Caco-2 (cell line): Measurements from ENCODE around the gene KCNJ12. TPM values are rescaled to one million over a fixed set of nuclear protein-coding genes. Genes with fewer than 3 reads are reported as not detected.
"Not testable (repeated sequence)": the region's sequence is repeated elsewhere in the genome, so short reads cannot be mapped to it uniquely, and the experiment has no call there.

ENCODE experiments used
- BruUV-seq: library from RNA; stranded (reverse); fragments of 400-500 nt; replicated peaks from 2 replicates; lab custom pipeline; 2021; lab: Mats Ljungman, UMichigan
- CTCF ChIA-PET: fragments of 300-600 bp; sonication (Branson Sonifier 250); formaldehyde crosslinking; loops from one replicate; lab custom pipeline; 2022; ENCODE audit warnings: antibody characterized with exemption; lab: Charles Lee
- POLR2A ChIA-PET: fragments of 300-600 bp; sonication (Branson Sonifier 250); formaldehyde crosslinking; loops from one replicate; lab custom pipeline; 2022; ENCODE audit warnings: antibody characterized with exemption; lab: Charles Lee
- DNase-seq, 2 experiments: peaks; one replicate each; pipeline versions ENCODE4 v3.0.0 to v3.0.0-alpha.2; 2020 to 2022
- H3K27me3 ChIP-seq: replicated peaks from 2 replicates; pipeline ENCODE4 v1.6.0; 2011; ENCODE audit warnings: low read length; ENCODE audit not compliant: control insufficient read depth, insufficient read depth
- H3K36me3 ChIP-seq: 2 replicates; pipeline ENCODE4 v1.5.1; 2011; ENCODE audit warnings: low read length; ENCODE audit not compliant: control insufficient read depth, insufficient read depth
- H3K4me1 ChIP-seq: fragments of 250-450 bp; sonication (Bioruptor Pico); 2 replicates; pipeline ENCODE4 v1.5.1; 2020; ENCODE audit warnings: mild to moderate bottlenecking
- H3K4me3 ChIP-seq: 2 replicates; pipeline ENCODE4 v1.5.1; 2011; ENCODE audit warnings: low read depth, mild to moderate bottlenecking, control low read depth, low read length
- H3K9me3 ChIP-seq: fragments of 250-450 bp; sonication (Bioruptor Pico); 2 replicates; pipeline ENCODE4 v1.5.1; 2020; ENCODE audit warnings: mild to moderate bottlenecking, moderate library complexity
- H3K27ac Mint-ChIP-seq: one replicate; pipeline ENCODE4 v1.8.0; 2022; ENCODE audit warnings: mixed read lengths; ENCODE audit not compliant: unreplicated experiment
- H3K27me3 Mint-ChIP-seq: one replicate; pipeline ENCODE4 v1.8.0; 2022; ENCODE audit warnings: mixed read lengths; ENCODE audit not compliant: insufficient read depth, unreplicated experiment
- H3K36me3 Mint-ChIP-seq: one replicate; pipeline ENCODE4 v1.8.0; 2022; ENCODE audit warnings: mild to moderate bottlenecking, mixed read lengths; ENCODE audit not compliant: insufficient read depth, unreplicated experiment
- H3K4me1 Mint-ChIP-seq: one replicate; pipeline ENCODE4 v1.8.0; 2022; ENCODE audit warnings: low read depth, mixed read lengths; ENCODE audit not compliant: unreplicated experiment
- H3K4me3 Mint-ChIP-seq: one replicate; pipeline ENCODE4 v1.8.0; 2022; ENCODE audit warnings: mild to moderate bottlenecking, moderate library complexity, mixed read lengths; ENCODE audit not compliant: unreplicated experiment
- H3K9me3 Mint-ChIP-seq: one replicate; pipeline ENCODE4 v1.8.0; 2022; ENCODE audit warnings: mixed read lengths; ENCODE audit not compliant: unreplicated experiment
- intact Hi-C: fragments of 100-400 bp; cut with micrococcal nuclease; formaldehyde crosslinking; loops from one replicate; pipeline ENCODE4 v1.10.0; 2022; ENCODE audit not compliant: unreplicated experiment
- total RNA-seq: library from RNA; stranded (reverse); gene quantifications from 2 replicates; pipeline ENCODE4 v1.2.3, GENCODE V29; 2022
- TF ChIP-seq, protein P1 (sequence below), 2 experiments: fragments of 200-600 bp in 1 of 2; IDR thresholded peaks; 1 replicate in 1 of 2; 2 replicates in 1 of 2; pipeline versions ENCODE4 v1.5.1 to v1.8.0; 2011 to 2022; ENCODE audit warnings: antibody characterized with exemption in 1 of 2, control low read depth in 1 of 2, inconsistent platforms in 1 of 2, low read depth in 1 of 2, low read length in 1 of 2, mild to moderate bottlenecking in 1 of 2, moderate library complexity in 1 of 2; ENCODE audit not compliant: insufficient read depth in 1 of 2, severe bottlenecking in 1 of 2, unreplicated experiment in 1 of 2

Gene KCNJ12
- total RNA-seq, 1 experiment from 2014 or later: 0.07 TPM

DNA sequence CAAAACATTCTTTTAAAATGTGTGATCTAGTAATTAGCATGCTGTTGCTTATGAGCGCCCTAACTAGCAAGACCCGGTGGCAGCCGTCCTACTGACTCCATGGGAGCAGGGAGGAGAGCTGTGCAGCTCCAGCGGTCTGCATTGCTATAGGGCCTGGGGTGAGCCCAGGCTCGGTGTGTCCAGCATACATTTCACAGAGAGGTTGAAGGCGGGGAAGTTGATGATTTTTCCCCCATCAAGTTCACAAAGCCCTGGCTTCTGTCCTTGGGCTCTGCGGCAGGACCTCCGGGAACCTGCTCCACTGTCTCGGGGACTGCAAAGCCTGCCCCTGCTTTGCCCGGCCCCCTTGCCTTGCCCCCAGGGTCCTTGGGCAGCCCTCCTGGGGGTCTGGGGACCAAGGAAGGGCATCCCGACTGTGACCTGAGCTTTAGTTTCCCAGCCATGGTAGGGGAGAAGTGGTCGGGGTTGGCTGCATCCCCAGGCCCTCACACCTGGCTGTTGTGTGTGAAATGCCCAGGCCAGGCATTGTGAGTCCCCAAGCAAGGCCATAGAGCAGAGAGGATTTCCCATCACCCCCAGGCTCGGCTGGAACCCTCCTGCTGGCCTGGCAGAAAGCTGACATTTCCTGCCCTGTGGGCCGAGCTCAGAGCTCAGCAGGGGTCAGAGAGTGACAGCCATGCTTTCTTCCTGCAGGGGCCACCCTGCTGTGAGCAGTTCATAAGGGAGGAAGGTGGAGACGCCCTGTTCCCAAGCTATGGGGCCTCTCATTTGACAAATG lies 24.8 kb downstream of the KCNJ12 start:
- Mint-ChIP-seq H3K9me3 (no peaks in the 10 kb centered on the region), H3K4me3 (no peak overlapping the region), H3K36me3 (no peaks in the 10 kb centered on the region), H3K4me1 (no peaks in the 10 kb centered on the region), H3K27me3 (no peaks in the 10 kb centered on the region), H3K27ac (no peak overlapping the region)
- no peaks in the 10 kb centered on the region for H3K27me3 ChIP-seq
- BruUV-seq: no TSS peak
- H3K4me1 ChIP-seq: no peaks in the 10 kb centered on the region
- TF ChIP-seq, protein P1, sequence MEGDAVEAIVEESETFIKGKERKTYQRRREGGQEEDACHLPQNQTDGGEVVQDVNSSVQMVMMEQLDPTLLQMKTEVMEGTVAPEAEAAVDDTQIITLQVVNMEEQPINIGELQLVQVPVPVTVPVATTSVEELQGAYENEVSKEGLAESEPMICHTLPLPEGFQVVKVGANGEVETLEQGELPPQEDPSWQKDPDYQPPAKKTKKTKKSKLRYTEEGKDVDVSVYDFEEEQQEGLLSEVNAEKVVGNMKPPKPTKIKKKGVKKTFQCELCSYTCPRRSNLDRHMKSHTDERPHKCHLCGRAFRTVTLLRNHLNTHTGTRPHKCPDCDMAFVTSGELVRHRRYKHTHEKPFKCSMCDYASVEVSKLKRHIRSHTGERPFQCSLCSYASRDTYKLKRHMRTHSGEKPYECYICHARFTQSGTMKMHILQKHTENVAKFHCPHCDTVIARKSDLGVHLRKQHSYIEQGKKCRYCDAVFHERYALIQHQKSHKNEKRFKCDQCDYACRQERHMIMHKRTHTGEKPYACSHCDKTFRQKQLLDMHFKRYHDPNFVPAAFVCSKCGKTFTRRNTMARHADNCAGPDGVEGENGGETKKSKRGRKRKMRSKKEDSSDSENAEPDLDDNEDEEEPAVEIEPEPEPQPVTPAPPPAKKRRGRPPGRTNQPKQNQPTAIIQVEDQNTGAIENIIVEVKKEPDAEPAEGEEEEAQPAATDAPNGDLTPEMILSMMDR (IDR thresholded peaks at IDR 0.05; ENCODE audit: insufficient read depth in 1 of 2, low read depth in 1 of 2, low read length in 1 of 2, severe bottlenecking in 1 of 2, unreplicated experiment in 1 of 2): no peak
- no peak overlapping the region for H3K4me3 ChIP-seq
- DNase-seq: no peak
- POLR2A ChIA-PET: no interaction called here
- no peaks in the 10 kb centered on the region for H3K36me3 ChIP-seq
- no peaks in the 10 kb centered on the region for H3K9me3 ChIP-seq
- intact Hi-C loops: no loop called here
- CTCF ChIA-PET: interaction anchor here (0.5 kb wide), 1 partner anchor 309 kb away, joined by 6 read pairs; no protein-coding TSS in a partner anchor

DNA sequence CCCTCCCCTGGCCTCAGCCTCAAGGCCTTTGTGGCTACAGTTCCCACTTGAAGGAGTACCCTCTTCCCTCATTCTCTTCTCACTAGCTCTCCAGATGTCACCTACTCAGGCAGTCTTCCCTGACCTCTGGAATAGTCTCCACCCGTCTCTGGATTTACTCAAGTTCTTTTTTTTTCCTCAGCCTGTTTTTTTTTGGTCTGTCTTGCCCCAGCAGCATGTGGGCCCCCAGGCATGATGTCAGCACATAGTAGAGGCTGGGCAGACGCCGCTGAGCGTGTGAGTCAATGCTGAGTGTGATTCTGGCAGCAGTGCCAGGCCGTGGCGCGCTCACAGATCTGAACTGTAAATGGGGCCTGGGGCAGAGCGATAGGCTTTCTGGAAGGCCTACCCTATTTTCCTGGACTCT lies 26.0 kb downstream of the KCNJ12 start:
- H3K36me3 Mint-ChIP-seq, intact Hi-C loops, H3K4me1 Mint-ChIP-seq, DNase-seq, POLR2A ChIA-PET, H3K36me3 ChIP-seq, CTCF ChIA-PET, H3K4me3 ChIP-seq, H3K9me3 Mint-ChIP-seq, H3K9me3 ChIP-seq, BruUV-seq, H3K4me1 ChIP-seq, H3K4me3 Mint-ChIP-seq, H3K27me3 ChIP-seq, H3K27me3 Mint-ChIP-seq: not testable (repeated sequence)
- peak overlapping the region; percentile 27 for H3K27ac Mint-ChIP-seq

DNA sequence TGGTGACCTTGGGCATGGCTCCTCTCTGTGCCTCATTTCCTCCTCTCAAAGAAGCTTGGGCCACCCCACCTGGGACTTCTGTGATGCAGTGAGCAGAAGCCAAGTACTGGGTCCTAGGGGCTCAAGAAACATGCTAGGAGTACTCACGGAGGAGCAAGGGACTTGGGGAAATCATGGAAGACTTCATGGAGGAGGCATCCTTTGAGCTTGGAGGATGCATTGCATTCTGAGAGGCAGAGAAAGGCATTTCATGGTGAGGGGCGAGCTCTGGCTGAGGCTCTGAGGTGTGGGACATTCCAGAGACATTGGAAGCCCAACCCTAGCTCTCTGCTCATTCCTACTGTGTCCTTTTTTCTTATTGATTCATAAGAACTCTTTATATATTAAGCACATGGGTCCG lies 26.8 kb downstream of the KCNJ12 start:
- H3K4me3 ChIP-seq, BruUV-seq, H3K27me3 ChIP-seq, H3K4me3 Mint-ChIP-seq, DNase-seq, H3K9me3 ChIP-seq, H3K27me3 Mint-ChIP-seq, CTCF ChIA-PET, H3K36me3 ChIP-seq, POLR2A ChIA-PET, H3K36me3 Mint-ChIP-seq, H3K4me1 Mint-ChIP-seq, H3K9me3 Mint-ChIP-seq, H3K27ac Mint-ChIP-seq, H3K4me1 ChIP-seq, intact Hi-C loops: not testable (repeated sequence)

DNA sequence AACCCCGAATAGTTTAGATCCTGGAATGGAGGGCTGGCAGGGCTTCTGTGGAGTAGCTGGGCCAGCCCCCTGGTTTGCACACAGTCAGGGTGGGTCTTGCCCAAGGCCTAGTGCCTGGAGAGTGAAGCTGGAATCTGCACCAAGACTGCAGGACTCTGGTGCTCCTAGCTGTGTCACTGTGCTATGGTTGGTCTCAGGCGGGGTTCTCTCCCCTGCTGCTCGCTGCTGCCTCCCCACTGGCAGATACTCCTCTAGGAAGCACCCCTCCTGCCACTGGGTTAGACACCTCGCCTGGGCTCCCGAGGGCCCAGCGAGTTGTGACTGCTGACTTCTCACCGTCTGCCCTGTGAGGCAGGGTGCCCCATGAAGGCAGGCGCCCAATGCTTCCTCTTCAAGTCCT lies 27.9 kb downstream of the KCNJ12 start:
- H3K27me3 ChIP-seq, intact Hi-C loops, CTCF ChIA-PET: not testable (repeated sequence)

DNA sequence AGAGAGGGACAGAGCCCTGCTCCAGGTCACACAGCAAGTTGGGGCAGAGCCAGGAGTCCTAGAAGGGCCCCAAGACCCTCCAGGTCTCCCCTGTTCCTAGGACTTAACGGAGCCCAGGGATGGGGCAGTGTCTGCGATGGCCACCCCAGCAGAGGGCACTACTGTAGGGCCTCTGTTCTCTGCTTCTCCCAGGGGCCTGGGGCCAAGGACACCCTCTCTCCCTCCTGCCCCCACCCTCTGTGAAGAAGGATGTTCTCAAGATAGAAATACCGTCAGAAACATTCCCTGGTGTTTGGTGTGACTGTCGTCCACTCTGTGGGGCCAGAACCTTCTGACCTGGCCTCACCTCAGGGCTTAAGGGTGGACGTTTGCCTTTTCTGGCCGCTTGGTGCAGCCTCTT lies 28.4 kb downstream of the KCNJ12 start:
- H3K27me3 Mint-ChIP-seq, H3K9me3 Mint-ChIP-seq, intact Hi-C loops, DNase-seq, CTCF ChIA-PET, POLR2A ChIA-PET, H3K36me3 ChIP-seq, H3K9me3 ChIP-seq, H3K4me3 Mint-ChIP-seq, H3K36me3 Mint-ChIP-seq, H3K27ac Mint-ChIP-seq, H3K4me1 Mint-ChIP-seq, H3K4me1 ChIP-seq, H3K4me3 ChIP-seq, H3K27me3 ChIP-seq, BruUV-seq: not testable (repeated sequence)

More for the DNA sequence above, 27.9 kb downstream of the KCNJ12 start:
- H3K9me3 Mint-ChIP-seq, POLR2A ChIA-PET, H3K27me3 Mint-ChIP-seq, BruUV-seq, H3K36me3 ChIP-seq, H3K36me3 Mint-ChIP-seq, H3K27ac Mint-ChIP-seq, H3K4me3 Mint-ChIP-seq, H3K4me1 Mint-ChIP-seq, H3K9me3 ChIP-seq, H3K4me1 ChIP-seq, DNase-seq, H3K4me3 ChIP-seq: not testable (repeated sequence)

DNA sequence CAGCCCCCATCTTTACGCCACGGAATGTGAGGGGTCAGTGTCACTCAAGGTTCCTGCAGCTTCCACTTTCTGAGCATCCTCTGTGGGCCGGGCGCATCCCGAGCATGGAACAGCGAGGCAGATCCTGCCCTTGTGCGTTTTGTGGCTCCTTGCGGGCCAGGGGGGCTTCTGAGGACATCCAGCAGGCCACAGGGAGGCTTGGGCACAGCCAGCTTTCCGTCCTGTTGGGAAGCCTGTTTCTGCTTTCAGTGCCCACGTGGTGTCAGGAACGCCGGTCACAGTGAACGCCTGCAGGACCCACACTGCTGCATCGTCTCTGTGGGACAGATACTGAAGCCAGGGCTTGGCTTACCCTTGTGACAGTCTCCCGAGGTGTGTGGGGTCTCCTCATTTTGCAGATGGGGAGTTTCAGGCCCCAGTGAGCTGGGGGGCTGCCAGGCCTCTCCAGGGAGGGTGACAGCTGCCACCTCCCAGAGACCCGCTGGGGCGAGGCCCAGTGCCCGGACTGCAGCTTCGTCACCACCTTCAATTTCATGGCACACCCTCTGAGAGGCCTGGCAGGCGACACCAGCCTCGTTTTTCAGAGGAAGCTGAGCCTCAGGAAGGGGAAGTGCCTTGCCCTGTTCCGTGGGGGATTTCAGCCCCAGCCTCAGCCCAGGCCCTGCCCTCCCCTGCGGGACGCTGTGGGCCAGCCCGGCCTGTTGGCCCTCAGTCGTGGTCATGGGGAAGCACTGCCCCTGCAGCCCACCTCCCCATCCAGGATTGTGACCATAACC lies 29.0 kb downstream of the KCNJ12 start:
- CTCF ChIA-PET, intact Hi-C loops, H3K27me3 ChIP-seq, H3K36me3 ChIP-seq, H3K4me1 ChIP-seq, H3K27me3 Mint-ChIP-seq, H3K36me3 Mint-ChIP-seq, H3K27ac Mint-ChIP-seq, H3K9me3 Mint-ChIP-seq, H3K4me1 Mint-ChIP-seq, DNase-seq, H3K4me3 Mint-ChIP-seq, H3K9me3 ChIP-seq, BruUV-seq, H3K4me3 ChIP-seq: not testable (repeated sequence)
- POLR2A ChIA-PET: interaction anchor here (0.6 kb wide), 1 partner anchor 12 kb away, joined by 3 read pairs; no protein-coding TSS in a partner anchor
